GM21723 (cell line): ENCODE data around the gene ZNF230.

Experiments
- ATAC-seq: cut with Tn5 transposase; IDR thresholded peaks from one replicate; pipeline ENCODE4 v1.9.1; 2021; ENCODE audit warnings: mild to moderate bottlenecking, moderate library complexity; ENCODE audit not compliant: unreplicated experiment

The ZNF230 gene

DNA sequence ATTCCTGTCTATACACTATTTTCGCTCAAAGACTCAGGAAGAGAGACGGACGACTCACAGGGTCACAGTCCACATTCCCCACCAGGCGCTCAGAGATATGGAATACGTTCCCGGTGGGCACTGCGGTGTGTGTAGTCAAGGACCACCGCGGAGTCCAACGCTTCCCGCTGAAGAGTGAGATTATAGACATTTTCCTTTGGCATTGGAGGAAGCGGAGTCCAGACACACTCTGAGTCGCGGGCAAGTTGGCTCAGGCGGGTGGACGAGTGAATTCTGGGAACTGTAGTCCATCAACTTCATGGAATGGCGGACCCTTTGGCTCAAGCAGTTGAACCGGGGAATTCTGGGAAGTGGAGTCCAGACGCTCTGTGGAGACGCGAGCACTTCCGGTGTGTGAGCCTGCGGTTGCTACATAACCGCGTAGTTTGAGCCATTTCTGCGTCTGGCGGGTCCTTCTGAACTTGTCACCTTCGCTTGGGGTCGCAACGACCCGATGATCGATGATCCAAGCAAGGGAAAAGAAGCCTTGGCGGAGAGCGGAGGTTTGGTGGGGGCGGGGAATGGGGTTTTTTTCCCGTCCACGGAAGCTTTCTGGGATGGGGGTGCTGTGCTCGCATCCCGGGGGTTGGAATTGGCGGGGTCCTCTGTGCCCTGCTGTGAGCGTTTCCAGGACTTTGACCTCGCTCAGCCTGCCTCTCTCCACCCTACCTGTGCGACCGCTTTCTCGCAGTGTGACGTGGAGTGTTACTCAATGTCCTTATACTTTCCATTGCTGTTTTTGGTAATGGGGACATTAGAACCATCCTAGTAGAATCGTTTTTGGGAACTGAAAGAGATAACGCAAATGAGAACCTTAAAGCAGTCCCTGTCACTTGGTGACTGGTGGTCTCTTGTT is at the start of gene ZNF230:
Gene ZNF230 (plus strand): TSS at position 392 of the 895 bp plus-strand sequence. CDS start 4,122 bp downstream, outside the sequence.
- peak; percentile 92 for ATAC-seq

GRCh38 chr19:43956827-43957226 is 45.9 kb upstream of the ZNF230 start:
- no peak for ATAC-seq

DNA sequence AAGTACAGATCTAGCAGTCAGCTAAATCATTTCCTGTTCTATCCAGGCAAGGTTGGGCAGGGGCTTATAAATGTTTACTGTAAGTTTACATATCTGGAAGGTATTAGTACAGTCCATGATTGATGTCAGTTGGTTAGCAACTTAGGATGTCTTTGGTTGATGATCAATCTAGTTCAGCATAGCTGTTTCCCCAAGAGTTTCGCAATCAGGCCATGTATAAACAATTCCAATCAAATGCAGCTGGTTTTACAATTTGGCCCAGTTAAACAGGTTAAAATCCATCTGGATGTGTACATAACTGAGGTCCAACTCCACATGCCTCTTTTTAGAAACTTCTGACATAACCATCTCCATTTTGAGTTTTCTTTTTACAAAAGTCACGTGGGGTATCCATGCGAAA is 44.9 kb upstream of the ZNF230 start:
- no peak for ATAC-seq

- ATAC-seq: no peak
These were observed 42.3 kb upstream of the ZNF230 start for GRCh38 chr19:43960411-43960810.

DNA sequence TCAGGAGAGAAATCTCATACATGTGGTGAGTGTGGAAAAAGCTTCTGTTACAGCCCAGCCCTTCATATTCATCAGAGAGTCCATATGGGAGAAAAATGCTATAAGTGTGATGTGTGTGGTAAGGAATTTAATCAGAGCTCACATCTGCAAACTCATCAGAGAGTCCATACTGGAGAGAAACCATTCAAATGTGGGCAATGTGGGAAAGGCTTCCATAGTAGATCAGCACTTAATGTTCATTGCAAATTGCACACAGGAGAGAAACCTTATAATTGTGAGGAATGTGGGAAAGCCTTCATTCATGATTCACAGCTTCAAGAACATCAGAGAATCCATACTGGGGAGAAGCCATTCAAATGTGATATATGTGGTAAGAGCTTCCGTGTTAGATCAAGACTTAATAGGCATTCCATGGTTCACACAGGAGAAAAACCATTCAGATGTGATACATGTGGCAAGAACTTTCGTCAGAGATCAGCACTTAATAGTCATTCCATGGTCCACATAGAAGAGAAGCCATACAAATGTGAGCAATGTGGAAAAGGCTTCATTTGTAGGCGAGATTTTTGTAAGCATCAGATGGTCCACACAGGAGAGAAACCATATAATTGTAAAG is 36.6 kb upstream of the ZNF230 start:
- ATAC-seq: no peak

DNA sequence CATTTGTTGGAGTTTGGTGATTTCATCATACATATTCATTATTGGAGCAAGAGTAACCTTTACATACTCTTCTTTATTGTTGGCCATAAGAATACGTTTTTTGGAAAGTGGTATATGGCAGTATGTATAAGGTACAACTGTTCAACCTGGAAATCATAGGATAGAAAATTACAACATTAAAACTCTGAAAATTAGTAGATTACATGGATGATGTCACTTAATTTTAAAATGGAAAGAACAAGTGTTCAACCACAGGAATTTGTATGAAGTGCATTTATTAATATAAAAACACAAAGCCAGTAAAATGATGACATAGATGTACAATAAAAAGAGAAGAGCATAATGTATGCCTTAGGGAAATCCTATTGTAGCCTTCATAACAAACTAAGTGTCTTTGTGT is 26.0 kb upstream of the ZNF230 start:
- no peak for ATAC-seq

- ATAC-seq: no peak
These were observed 19.2 kb upstream of the ZNF230 start for GRCh38 chr19:43983544-43983911.

GRCh38 chr19:43983912-43984686 is 18.7 kb upstream of the ZNF230 start, which contains the start of gene ZNF155:
ZNF155 (plus strand) TSS chr19:43984188; CDS start chr19:43988544, 4,356 bp downstream.
- ATAC-seq: peak; percentile 84

- no peak for ATAC-seq
These were observed 18.1 kb upstream of the ZNF230 start for GRCh38 chr19:43984687-43985000.

GRCh38 chr19:43997631-43998290 is 5.0 kb upstream of the ZNF230 start:
- ATAC-seq: no peak

DNA sequence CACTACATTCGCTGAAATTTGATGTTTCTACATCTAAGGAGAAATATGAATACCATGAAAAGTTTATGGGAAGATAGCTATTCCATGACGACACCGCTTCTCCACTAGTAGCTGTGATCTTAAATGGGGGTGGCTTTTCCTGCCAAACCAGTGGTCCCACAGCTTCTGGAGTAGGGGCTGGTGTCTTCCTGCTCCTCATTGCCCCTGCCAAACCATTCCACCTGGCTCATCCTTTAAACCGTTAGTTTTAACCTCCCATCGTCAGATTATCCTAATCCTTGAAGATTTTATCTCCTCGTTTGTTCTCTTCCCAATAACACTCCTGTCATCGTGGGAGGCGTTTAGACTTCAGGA is 568 bp upstream of the ZNF230 start:
- no peak for ATAC-seq

DNA sequence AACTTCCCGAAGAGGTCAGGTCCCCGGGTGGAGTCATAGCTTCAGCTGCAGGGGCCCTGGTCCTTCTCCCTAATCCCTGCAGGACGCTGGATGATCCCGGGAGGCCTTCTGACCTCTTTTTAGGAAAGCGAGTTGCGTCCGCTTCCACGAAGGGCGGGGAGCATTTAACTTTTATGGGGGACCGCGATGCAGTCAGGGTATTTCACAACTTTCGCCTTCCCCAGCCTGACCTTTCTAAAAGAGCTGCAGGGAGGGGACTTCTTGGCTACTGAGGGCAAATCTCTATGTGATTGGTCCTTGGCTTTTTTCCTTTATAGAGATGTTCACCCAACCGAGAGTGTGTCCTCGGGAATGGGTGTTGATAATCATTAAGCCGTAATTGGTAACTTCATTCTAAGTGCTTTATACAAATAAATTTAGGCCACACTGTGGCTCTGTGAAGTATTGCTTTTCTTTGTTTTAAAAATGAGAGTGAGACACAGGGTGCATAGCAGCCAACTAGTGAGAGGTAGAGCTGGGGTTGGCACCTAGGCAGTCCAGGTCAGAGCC is 778 bp downstream of the ZNF230 start:
- ATAC-seq: peak; percentile 37

GRCh38 chr19:44005973-44006372 is 3.2 kb downstream of the ZNF230 start:
- ATAC-seq: no peak

GRCh38 chr19:44007473-44007872 is 4.7 kb downstream of the ZNF230 start:
- ATAC-seq: no peak

- no peak for ATAC-seq
These were observed 7.7 kb downstream of the ZNF230 start for GRCh38 chr19:44010468-44010867.

- no peak for ATAC-seq
These were observed 16.7 kb downstream of the ZNF230 start for GRCh38 chr19:44019498-44019897.

DNA sequence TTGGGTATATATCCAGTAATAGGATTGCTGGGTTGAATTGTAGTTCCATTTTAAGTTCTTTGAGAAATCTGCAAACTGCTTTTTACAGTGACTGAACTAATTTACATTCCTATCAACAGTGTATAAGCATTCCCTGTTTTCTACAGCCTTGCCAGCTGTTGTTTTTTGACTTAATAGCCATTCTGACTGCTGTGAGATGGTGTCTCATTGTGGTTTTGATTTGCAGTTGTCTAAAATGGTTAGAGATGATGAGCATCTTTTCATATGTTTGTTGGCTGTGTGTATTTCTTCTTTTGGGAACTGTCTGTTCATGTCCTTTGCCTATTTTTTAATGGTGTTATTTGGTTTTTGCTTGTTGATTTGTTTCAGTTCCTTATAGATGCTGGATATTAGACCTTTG is 18.5 kb downstream of the ZNF230 start:
- no peak for ATAC-seq

DNA sequence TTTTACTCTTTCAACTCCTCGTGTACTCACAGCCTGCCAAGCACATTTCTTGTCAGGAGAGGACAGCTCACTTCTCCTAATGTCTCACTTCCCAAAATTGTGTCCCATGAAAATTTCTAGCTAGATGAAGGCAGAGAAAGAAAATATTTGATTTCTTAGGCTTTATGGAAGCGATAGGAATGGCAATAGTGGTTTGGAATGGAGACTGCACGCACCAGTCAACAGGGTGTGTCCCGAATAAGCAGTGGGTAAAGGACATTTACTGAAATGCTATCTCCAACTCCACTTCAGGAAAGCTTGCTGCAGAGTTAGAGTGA is 22.1 kb downstream of the ZNF230 start:
- ATAC-seq: no peak

DNA sequence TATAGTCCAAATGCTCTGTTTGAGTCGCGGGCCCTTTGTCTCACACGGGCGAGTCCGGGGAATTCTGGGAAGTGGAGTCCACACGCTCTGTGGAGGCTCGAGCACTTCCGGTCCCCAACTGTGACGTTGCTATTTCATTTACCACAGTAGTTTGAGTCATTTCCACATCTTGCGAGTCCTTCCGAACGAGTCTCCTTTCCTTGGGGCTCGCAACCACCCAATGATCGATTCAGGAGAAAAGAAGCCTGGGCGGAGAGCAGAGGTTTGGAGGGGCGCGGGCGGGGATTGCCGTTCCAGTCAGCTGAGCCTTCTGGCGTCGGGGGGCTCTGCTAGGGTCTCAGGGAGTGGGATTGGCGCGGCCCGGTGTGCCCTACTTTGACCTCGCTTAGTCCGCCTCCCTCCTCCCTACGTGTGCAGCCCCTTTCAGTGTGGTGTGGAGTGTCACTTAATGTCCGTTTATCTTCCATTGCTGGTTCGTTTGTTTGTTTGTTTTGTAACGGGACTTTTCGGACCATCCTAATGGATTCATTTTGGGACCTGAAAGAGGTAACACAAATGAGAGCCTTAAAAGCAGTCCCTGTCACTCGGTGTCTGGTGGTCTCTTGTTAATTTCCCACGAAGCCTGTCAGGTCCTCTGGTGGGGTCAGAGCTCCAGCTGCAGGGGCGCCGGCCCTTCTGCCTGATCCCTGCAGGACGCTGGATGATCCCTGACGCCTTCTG is 22.6 kb downstream of the ZNF230 start, which contains the start of gene ZNF222:
Gene ZNF222 (plus strand): TSS at position 163 of the 720 bp plus-strand sequence. CDS start 58 bp downstream, at position 221.
- ATAC-seq: peak; percentile 96

DNA sequence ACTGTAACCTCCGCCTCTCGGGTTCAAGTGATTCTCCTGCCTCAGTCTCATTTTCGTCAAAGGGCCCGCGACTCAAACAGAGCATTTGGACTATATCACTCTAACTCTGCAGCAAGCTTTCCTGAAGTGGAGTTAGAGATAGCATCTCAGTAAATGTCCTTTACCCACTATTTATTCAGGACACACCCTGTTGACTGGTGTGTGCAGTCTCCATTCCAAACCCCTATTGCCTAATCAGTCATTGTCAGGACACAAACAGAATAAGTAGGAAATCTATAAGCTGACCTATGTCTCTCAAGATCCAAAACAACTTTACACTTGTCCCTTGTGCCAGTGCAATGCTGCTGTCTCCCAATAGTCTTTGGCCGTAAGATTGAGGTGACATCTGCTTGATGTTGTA is 23.9 kb downstream of the ZNF230 start:
- ATAC-seq: no peak
